K562 (cell line): ENCODE results near the gene CLDN5. TPM values are rescaled to one million over a fixed set of nuclear protein-coding genes. Genes with fewer than 3 reads are reported as not detected.

Experiments used
- JUND ChIP-seq, 2 experiments: IDR thresholded peaks; 2 replicates in 1 of 2; 3 replicates in 1 of 2; pipeline ENCODE4 v1.6.1; 2011; ENCODE audit warnings: borderline replicate concordance in 2 of 2, low read depth in 2 of 2, low read length in 2 of 2, improper control_type of control experiment in 1 of 2, missing biosample characterization in 1 of 2, missing genetic modification characterization in 1 of 2, missing genetic modification reagents in 1 of 2
- NFYB ChIP-seq: IDR thresholded peaks from 2 replicates; pipeline ENCODE4 v1.6.1; 2011; ENCODE audit warnings: mild to moderate bottlenecking, moderate library complexity; ENCODE audit not compliant: insufficient read length; ENCODE audit errors: extremely low read depth
- NRF1 ChIP-seq, 2 experiments: fragments of 450-650 bp; IDR thresholded peaks in 1 of 2; conservative IDR thresholded peaks in 1 of 2; 2 replicates each; pipeline ENCODE4 v1.6.1; 2014; ENCODE audit warnings: mild to moderate bottlenecking in 2 of 2
- PCBP1 ChIP-seq: fragments of 200-400 bp; formaldehyde crosslinking; IDR thresholded peaks from 2 replicates; pipeline ENCODE4 v1.6.1; 2018; ENCODE audit warnings: mild to moderate bottlenecking, low read depth, low read length; ENCODE audit not compliant: poor library complexity, severe bottlenecking
- TRIM24 ChIP-seq, 2 experiments: fragments of 450-650 bp; IDR thresholded peaks; 2 replicates each; pipeline ENCODE4 v1.6.1; 2016
- ZNF41 ChIP-seq: fragments of 250-450 bp; sonication (Bioruptor Pico); conservative IDR thresholded peaks from 2 replicates; pipeline ENCODE4 v1.4.0; 2020; ENCODE audit warnings: mild to moderate bottlenecking
- polyA plus RNA-seq, 8 experiments: library from polyadenylated mRNA; depleted of rRNA in 4 of 8; stranded (reverse) in 5 of 8; unstranded in 3 of 8; fragments of >200 nt; fragmentation: Nextera tagmentation in 2 of 8; fragmentation: Illumina TruSeq in 1 of 8; extraction: Ambion mirVana in 2 of 8; extraction: Trizol in 1 of 8; gene quantifications; 2 replicates each; pipeline versions ENCODE4 v1.2.1 to v1.2.3, GENCODE V29; 2011 to 2014; ENCODE audit warnings: inconsistent platforms in 1 of 8, missing spikeins in 1 of 8
- total RNA-seq, 7 experiments: library from RNA; depleted of rRNA in 6 of 7; stranded (reverse); fragments of >200 nt in 6 of 7; fragmentation: Illumina TruSeq in 2 of 7; extraction: Trizol in 2 of 7; gene quantifications; 2 replicates each; pipeline versions ENCODE4 v1.2.1 to v1.2.3, GENCODE V29; 2011 to 2021; ENCODE audit warnings: low replicate concordance in 1 of 7
- TF ChIP-seq, protein P1 (sequence below): fragments of 450-650 bp; IDR thresholded peaks from 2 replicates; pipeline ENCODE4 v1.6.1; 2016; ENCODE audit warnings: mild to moderate bottlenecking, moderate library complexity
- TF ChIP-seq, protein P2 (sequence below), 3 experiments: fragments of 200-800 bp in 1 of 3; fragments of 250-450 bp in 1 of 3; fragments of 450-650 bp in 1 of 3; sonication (Bioruptor Pico) in 1 of 3; sonication (Bioruptor generic) in 1 of 3; formaldehyde crosslinking in 1 of 3; IDR thresholded peaks; 2 replicates each; pipeline versions ENCODE4 v1.6.1 to v1.8.0; 2016 to 2022; ENCODE audit warnings: mild to moderate bottlenecking in 2 of 3, missing genetic modification characterization in 2 of 3, missing compliant biosample characterization in 1 of 3, moderate library complexity in 1 of 3
- TF ChIP-seq, protein P3 (sequence below): sonication (generic); formaldehyde crosslinking; IDR thresholded peaks from 2 replicates; pipeline ENCODE4 v1.8.0; 2022; ENCODE audit warnings: missing genetic modification reagents, mild to moderate bottlenecking, borderline replicate concordance

The CLDN5 gene
- total and polyA plus RNA-seq, 9 of the 15 experiments (the other 6 are each of a cell fraction or from before 2014, with no cell fraction given) = 0.20 TPM; not detected in 8

DNA sequence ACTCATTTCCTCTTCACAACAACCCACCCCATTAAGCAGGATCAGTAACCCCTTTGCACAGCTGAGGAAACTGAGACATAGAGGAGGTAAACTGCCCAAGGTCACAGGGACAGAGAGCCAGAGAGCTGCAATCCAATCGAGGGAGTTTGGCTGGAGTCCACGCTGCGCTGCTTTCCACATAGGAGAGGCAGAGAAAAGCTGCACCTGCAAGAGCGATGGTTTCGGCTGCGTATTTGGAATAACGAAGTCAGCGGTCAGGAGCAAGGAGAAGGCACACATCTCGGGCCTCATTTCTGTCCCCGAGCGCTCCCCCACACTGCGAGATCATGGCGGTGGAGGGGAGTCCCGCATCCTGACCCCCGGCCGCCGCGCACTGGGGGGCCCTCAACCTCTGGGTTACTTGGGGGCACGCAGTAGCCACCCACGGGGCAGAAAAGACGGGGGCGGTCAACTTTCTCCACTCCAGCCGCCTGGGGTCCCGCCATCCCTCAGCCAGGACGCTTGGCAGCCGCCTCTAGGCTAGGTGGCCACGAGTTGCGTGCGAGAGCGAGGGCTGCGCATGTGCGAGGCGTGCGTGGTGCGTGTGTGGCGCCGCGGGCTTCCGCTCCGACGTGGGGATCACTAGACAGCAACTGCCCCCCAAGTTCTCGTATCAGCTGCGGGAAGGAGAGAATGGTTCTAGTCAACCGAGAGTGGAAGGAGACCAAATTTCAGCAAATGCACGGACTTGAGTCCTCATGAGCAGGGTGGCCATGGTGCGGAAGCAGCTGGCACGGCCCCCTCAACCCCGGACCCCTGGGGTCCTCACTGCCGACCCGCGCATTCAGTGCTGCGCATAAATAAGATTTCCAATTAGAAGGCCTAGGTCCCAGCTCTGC is 42.3 kb upstream of the CLDN5 start (continued):
- TF ChIP-seq ZNF41 (CRISPR knock-in tag) = no peak
- peak; percentile 91 to 92 for TF ChIP-seq NRF1 (conservative IDR thresholded peaks at IDR 0.05 in 1 of 2, IDR thresholded peaks at IDR 0.05 in 1 of 2)
- TF ChIP-seq, protein P1, sequence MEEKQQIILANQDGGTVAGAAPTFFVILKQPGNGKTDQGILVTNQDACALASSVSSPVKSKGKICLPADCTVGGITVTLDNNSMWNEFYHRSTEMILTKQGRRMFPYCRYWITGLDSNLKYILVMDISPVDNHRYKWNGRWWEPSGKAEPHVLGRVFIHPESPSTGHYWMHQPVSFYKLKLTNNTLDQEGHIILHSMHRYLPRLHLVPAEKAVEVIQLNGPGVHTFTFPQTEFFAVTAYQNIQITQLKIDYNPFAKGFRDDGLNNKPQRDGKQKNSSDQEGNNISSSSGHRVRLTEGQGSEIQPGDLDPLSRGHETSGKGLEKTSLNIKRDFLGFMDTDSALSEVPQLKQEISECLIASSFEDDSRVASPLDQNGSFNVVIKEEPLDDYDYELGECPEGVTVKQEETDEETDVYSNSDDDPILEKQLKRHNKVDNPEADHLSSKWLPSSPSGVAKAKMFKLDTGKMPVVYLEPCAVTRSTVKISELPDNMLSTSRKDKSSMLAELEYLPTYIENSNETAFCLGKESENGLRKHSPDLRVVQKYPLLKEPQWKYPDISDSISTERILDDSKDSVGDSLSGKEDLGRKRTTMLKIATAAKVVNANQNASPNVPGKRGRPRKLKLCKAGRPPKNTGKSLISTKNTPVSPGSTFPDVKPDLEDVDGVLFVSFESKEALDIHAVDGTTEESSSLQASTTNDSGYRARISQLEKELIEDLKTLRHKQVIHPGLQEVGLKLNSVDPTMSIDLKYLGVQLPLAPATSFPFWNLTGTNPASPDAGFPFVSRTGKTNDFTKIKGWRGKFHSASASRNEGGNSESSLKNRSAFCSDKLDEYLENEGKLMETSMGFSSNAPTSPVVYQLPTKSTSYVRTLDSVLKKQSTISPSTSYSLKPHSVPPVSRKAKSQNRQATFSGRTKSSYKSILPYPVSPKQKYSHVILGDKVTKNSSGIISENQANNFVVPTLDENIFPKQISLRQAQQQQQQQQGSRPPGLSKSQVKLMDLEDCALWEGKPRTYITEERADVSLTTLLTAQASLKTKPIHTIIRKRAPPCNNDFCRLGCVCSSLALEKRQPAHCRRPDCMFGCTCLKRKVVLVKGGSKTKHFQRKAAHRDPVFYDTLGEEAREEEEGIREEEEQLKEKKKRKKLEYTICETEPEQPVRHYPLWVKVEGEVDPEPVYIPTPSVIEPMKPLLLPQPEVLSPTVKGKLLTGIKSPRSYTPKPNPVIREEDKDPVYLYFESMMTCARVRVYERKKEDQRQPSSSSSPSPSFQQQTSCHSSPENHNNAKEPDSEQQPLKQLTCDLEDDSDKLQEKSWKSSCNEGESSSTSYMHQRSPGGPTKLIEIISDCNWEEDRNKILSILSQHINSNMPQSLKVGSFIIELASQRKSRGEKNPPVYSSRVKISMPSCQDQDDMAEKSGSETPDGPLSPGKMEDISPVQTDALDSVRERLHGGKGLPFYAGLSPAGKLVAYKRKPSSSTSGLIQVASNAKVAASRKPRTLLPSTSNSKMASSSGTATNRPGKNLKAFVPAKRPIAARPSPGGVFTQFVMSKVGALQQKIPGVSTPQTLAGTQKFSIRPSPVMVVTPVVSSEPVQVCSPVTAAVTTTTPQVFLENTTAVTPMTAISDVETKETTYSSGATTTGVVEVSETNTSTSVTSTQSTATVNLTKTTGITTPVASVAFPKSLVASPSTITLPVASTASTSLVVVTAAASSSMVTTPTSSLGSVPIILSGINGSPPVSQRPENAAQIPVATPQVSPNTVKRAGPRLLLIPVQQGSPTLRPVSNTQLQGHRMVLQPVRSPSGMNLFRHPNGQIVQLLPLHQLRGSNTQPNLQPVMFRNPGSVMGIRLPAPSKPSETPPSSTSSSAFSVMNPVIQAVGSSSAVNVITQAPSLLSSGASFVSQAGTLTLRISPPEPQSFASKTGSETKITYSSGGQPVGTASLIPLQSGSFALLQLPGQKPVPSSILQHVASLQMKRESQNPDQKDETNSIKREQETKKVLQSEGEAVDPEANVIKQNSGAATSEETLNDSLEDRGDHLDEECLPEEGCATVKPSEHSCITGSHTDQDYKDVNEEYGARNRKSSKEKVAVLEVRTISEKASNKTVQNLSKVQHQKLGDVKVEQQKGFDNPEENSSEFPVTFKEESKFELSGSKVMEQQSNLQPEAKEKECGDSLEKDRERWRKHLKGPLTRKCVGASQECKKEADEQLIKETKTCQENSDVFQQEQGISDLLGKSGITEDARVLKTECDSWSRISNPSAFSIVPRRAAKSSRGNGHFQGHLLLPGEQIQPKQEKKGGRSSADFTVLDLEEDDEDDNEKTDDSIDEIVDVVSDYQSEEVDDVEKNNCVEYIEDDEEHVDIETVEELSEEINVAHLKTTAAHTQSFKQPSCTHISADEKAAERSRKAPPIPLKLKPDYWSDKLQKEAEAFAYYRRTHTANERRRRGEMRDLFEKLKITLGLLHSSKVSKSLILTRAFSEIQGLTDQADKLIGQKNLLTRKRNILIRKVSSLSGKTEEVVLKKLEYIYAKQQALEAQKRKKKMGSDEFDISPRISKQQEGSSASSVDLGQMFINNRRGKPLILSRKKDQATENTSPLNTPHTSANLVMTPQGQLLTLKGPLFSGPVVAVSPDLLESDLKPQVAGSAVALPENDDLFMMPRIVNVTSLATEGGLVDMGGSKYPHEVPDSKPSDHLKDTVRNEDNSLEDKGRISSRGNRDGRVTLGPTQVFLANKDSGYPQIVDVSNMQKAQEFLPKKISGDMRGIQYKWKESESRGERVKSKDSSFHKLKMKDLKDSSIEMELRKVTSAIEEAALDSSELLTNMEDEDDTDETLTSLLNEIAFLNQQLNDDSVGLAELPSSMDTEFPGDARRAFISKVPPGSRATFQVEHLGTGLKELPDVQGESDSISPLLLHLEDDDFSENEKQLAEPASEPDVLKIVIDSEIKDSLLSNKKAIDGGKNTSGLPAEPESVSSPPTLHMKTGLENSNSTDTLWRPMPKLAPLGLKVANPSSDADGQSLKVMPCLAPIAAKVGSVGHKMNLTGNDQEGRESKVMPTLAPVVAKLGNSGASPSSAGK = peak; percentile 78
- no peak for TF ChIP-seq NFYB
- peak; percentile 32 for TF ChIP-seq PCBP1
- TF ChIP-seq JUND (IDR thresholded peaks at IDR 0.05; ENCODE audit: borderline replicate concordance, low read depth, low read length) = no peak
- TF ChIP-seq JUND (tag; IDR thresholded peaks at IDR 0.05; ENCODE audit: borderline replicate concordance, low read depth, low read length) = no peak
- TF ChIP-seq, protein P2, sequence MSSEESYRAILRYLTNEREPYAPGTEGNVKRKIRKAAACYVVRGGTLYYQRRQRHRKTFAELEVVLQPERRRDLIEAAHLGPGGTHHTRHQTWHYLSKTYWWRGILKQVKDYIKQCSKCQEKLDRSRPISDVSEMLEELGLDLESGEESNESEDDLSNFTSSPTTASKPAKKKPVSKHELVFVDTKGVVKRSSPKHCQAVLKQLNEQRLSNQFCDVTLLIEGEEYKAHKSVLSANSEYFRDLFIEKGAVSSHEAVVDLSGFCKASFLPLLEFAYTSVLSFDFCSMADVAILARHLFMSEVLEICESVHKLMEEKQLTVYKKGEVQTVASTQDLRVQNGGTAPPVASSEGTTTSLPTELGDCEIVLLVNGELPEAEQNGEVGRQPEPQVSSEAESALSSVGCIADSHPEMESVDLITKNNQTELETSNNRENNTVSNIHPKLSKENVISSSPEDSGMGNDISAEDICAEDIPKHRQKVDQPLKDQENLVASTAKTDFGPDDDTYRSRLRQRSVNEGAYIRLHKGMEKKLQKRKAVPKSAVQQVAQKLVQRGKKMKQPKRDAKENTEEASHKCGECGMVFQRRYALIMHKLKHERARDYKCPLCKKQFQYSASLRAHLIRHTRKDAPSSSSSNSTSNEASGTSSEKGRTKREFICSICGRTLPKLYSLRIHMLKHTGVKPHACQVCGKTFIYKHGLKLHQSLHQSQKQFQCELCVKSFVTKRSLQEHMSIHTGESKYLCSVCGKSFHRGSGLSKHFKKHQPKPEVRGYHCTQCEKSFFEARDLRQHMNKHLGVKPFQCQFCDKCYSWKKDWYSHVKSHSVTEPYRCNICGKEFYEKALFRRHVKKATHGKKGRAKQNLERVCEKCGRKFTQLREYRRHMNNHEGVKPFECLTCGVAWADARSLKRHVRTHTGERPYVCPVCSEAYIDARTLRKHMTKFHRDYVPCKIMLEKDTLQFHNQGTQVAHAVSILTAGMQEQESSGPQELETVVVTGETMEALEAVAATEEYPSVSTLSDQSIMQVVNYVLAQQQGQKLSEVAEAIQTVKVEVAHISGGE (CRISPR knock-in tag; IDR thresholded peaks at IDR 0.05) = no peak
- TF ChIP-seq, protein P3, sequence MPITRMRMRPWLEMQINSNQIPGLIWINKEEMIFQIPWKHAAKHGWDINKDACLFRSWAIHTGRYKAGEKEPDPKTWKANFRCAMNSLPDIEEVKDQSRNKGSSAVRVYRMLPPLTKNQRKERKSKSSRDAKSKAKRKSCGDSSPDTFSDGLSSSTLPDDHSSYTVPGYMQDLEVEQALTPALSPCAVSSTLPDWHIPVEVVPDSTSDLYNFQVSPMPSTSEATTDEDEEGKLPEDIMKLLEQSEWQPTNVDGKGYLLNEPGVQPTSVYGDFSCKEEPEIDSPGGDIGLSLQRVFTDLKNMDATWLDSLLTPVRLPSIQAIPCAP (CRISPR knock-in tag) = peak; percentile 40; the same call in 1 of the 2 replicates
- TF ChIP-seq TRIM24 (IDR thresholded peaks at IDR 0.05) = no peak
